GM19240 (cell line): Measurements from ENCODE around the gene MYO16.
A peak's percentile ranks its signal among the peaks of the same experiment; 100 is the strongest.

Experiments used
- DNase-seq: peaks from one replicate; pipeline ENCODE4 v3.0.0; 2011; ENCODE audit warnings: low spot score; ENCODE audit not compliant: insufficient read length

MYO16 gene

DNA sequence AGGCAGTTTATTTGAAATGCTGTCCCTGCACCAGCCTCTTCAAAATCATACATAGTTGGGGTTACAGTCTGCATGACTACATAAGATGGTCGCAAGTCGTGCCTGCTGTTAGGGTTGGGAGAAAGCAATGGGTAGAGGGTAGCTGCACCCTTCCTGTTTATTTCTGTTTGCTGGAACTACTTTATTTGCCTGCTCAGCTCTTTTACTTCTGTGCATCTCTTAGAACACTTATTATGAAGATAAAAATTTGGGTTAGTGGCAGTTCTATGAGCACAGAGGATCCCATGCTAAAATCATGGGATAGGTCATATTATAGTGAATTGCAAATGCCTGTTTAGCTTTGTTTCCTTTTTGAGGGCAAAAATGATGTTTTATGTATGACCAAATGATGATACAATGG is 160.1 kb downstream of the MYO16 start:
- DNase-seq, result no peak

GRCh38 chr13:108795841-108796240 is 166.4 kb downstream of the MYO16 start:
- no peak for DNase-seq

- DNase-seq, result no peak
These were observed 167.9 kb downstream of the MYO16 start for GRCh38 chr13:108797354-108797753.

GRCh38 chr13:108807841-108808240 is 178.4 kb downstream of the MYO16 start:
- no peak for DNase-seq

DNA sequence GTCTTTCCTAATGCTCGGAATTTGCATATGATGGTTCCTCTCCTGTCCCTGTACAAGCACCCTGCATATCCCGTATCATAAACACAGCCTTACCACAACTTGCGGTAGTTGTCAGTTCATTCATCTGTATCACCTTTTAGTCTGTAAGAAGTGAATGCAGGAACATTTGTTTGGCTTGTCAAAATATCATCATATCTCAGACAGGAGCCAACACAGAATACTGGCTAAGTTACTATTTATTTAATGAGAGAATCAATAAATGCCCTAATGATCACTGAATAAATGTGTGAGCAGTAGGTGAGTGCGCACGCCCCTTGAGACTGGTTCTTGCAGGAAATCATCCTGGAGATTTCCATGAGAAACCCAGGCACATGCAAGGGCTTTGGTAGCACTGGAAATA is 182.8 kb downstream of the MYO16 start:
- DNase-seq, result no peak

DNA sequence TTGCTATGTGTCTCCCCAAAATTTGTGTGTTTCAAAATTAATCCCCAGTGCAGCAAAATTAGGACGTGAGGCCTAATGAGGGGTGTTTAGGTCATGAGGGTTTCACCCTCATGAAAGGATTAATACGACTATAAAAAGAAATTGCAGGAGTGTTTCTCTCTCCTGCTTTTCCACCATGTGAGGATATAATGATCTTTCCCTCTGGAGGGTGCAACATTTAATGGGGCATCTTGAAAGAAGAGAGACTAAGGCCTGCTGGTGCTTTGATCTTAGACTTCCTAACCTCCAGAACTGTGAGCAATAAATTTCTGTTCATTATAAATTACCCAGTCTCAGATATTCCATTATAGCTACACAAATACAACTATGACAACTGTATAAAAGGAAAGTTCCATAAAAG is 183.2 kb downstream of the MYO16 start:
- no peak for DNase-seq

DNA sequence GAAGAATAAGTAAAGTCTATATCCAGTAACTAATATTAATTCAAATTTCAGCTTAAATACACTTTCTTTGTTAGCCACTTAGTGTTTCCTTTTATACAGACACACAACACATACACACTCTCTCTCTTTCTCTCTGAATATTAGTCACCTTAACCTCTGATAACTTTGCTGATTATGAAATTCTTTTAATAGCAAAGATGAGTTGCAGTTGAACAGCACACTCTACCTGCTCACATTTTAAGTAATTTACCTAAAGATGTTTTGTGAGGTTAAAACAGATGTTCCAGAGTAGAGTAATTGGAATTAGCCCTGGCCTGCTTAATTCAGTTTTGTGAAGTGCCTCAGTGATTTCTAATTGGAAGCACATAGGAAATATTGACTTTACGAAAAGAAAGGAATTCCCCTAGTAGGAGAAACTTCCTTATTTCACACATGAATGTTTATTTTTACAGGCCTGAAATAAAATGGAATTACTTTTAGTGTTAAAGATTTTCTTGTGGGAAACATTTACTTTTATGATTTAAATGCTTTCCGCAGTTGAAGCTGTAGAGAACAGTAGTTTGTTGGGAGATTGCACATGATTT is 184.3 kb downstream of the MYO16 start:
- no peak for DNase-seq

DNA sequence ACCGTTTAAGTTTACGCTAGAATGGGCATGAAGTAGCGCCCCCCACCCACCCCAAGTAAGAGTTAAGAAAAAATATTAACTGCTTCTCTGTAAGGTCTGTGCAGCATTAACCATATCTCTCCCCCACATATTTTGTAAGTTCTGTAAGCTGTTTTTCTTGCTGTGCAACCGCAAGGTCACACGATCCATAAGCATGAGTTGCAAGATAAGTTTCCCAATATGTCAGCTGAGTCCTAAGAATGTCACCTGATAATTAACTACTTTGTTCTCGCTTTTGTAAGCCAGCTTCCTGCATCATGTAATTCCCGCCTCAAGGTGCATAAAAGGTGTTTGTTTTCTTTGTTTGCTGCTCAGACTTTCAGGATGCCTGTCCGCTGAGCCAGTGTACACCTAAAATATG is 187.0 kb downstream of the MYO16 start:
- DNase-seq, result no peak

- no peak for DNase-seq
These were observed 198.2 kb downstream of the MYO16 start for GRCh38 chr13:108827646-108828045.

DNA sequence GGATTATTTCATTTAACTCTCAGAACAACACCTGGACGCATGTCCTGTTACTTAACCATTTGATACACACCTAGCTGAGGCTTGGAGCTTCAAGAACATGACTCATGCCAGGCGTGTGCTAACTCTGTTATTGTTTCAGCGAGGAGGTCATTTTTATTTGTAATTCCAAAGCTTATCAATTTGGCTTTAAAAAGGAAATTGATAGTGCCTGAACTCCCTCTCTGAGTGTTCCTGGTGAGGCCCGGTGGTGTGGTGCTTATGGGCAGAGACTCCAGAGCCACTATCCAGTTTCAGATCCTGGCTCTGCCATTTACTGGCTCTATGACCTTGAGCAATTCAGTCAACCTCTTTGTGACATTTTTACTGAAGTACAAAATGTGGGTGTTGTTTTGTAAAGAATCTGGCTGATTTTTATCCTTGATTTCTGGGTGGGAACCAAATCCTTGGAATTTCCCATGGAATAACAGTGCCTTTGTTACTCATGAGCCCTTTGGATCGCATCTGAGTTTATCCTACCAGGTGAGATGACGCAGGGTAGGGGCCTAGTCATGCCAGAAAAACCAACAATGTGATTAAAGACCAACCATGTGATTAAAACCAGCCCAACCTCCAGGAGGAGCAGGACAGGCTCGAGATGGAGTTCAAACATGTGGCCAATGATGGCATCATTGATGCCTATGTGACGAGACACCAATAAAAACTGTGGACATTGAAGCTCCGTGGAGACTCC is 198.8 kb downstream of the MYO16 start:
- DNase-seq, result no peak

GRCh38 chr13:108830916-108831315 is 201.5 kb downstream of the MYO16 start:
- DNase-seq, result no peak

DNA sequence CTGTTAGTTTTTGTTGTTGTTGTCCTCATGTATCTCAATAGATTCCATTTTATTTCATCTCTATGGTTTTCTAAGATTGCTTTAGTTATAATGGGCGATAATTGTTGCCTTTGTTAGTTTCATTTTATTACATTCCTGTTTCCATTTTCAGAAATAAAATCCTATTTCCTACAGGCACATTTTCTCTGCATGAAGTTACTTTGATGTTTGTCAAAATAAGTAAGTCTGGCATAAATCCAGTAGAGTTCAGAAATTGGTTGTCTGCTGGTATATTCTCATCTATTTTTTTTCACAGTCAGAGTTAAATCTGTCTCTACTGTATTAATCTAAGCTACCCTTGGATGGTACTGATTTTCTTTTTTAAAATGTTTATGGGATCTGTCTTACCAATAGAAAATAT is 204.1 kb downstream of the MYO16 start:
- no peak for DNase-seq

DNA sequence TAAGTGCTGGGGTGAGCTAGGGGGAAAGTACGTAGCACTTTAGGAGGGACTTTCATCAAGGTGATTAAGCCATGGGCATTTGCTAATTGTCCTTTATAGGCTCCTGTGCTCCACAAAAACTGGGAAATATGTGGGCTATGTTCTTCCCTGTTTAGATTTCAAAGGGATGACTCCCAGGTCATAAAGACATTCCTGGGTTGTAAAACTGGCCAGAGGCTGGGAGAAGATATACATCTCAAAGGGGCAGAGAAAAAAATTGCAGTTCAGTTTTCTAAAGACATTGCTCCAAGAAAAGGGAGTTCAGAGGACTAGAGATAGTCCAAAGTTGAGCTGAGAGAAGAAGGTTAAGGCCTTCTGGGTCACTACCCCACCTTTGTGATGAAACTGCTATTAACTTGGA is 204.8 kb downstream of the MYO16 start:
- no peak for DNase-seq

DNA sequence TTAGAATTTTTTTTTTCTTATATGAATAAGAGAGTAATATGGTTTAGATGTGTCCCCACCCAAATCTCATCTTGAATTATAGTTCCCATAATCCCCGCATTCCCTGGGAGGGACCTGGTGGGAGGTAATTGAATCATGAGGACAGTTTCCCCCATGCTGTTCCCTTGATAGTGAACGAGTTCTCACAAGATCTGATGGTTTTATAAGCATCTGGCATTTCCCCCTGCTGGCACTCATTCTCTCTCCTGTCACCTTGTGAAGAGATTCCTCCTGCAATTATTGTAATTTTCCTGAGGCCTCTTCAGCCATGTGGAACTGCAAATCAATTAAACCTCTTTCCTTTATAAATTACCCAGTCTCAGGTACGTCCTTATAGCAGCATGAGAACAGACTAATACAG is 205.7 kb downstream of the MYO16 start:
- no peak for DNase-seq

GRCh38 chr13:108850691-108851090 is 221.3 kb downstream of the MYO16 start:
- no peak for DNase-seq

DNA sequence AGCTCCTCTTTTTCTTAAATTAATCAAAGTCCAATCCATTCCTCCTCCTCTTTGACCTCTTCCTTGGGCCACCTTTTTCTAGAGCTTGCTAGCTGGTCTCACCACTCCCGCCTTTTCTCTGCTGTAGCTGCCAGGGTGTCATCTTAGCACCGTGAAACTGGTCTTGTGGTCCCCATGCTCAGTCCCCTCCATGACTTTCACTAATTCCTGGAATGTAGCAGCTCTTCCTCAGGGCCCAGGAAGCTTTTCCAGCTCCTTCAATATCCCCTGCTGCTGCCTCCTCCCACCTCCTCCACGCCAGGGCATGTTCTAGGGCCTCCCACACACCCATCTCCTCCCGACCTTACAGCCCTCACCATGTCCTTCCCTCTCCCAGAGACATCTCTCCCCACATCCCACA is 222.2 kb downstream of the MYO16 start:
- no peak for DNase-seq

DNA sequence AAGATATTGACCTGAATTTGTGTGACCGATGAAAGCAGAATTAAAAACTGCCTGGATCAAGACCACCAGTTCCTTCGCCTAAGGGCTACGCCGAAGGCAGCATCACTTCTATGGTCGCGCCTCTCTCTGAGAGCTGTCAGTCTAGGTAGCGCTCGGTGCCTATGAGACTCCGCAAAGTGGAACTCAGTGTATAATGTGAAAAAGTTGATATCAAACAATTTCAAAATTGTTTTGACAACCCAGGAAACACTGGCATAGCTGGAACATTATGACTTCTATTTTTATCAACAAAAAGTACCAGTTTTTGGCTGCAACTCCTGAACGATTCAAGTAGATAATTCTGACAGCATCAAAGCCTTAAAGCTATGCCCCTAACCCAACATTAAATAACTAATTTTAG is 223.6 kb downstream of the MYO16 start:
- DNase-seq, result no peak

GRCh38 chr13:108855737-108856387 is 226.5 kb downstream of the MYO16 start:
- DNase-seq, result peak; percentile 6

GRCh38 chr13:108858676-108859075 is 229.3 kb downstream of the MYO16 start:
- no peak for DNase-seq

GRCh38 chr13:108859197-108860012 is 230.0 kb downstream of the MYO16 start:
- no peak for DNase-seq

DNA sequence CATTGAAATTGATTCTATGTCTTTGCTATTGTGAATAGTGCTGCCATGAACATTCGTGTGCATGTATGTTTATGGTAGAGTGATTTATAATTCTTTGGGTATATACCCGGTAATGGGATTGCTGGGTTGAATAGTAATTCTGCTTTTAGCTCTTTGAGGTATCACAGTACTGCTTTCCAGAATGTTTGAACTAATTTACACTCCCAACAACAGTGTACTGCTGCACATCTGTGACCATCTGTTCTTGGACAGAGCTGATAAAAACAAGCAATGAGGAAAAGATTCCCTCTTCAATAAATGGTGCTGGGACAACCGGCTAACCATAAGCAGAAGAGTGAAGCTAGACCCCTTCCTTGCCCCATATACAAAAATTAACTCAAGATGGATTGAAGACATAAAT is 231.0 kb downstream of the MYO16 start:
- no peak for DNase-seq

GRCh38 chr13:108877300-108877699 is 247.9 kb downstream of the MYO16 start:
- DNase-seq, result no peak
